Esophagus squamous epithelium (tissue), 4 donors: Measurements from ENCODE around the gene ALX4.

ENCODE experiments used
- CTCF ChIP-seq, 6 experiments: fragments of 450-650 bp in 4 of 6; fragments of 200-600 bp in 2 of 6; sonication (generic) in 2 of 6; IDR thresholded peaks; one replicate each; pipeline ENCODE4 v1.5.1; 2016 to 2019; ENCODE audit warnings: antibody characterized with exemption in 6 of 6, mild to moderate bottlenecking in 4 of 6, moderate library complexity in 4 of 6
- POLR2A ChIP-seq, 4 donors: fragments of 450-650 bp; IDR thresholded peaks; one replicate each; pipeline ENCODE4 v1.6.1; 2017; ENCODE audit warnings: antibody characterized with exemption in 4 of 4, mild to moderate bottlenecking in 4 of 4, moderate library complexity in 3 of 4

- TF ChIP-seq CTCF (IDR thresholded peaks at IDR 0.05) (no peak), POLR2A (IDR thresholded peaks at IDR 0.05) (no peak)
Observed at GRCh38 chr11:44314733-44315132, 4.8 kb upstream of the ALX4 start.
